HG03432 (cell line): ENCODE data around the gene SIX3.

Experiments used
- ATAC-seq: cut with Tn5 transposase; IDR thresholded peaks from one replicate; pipeline ENCODE4 v1.9.1; 2021; ENCODE audit warnings: mild to moderate bottlenecking, moderate library complexity; ENCODE audit not compliant: unreplicated experiment

Gene SIX3

DNA sequence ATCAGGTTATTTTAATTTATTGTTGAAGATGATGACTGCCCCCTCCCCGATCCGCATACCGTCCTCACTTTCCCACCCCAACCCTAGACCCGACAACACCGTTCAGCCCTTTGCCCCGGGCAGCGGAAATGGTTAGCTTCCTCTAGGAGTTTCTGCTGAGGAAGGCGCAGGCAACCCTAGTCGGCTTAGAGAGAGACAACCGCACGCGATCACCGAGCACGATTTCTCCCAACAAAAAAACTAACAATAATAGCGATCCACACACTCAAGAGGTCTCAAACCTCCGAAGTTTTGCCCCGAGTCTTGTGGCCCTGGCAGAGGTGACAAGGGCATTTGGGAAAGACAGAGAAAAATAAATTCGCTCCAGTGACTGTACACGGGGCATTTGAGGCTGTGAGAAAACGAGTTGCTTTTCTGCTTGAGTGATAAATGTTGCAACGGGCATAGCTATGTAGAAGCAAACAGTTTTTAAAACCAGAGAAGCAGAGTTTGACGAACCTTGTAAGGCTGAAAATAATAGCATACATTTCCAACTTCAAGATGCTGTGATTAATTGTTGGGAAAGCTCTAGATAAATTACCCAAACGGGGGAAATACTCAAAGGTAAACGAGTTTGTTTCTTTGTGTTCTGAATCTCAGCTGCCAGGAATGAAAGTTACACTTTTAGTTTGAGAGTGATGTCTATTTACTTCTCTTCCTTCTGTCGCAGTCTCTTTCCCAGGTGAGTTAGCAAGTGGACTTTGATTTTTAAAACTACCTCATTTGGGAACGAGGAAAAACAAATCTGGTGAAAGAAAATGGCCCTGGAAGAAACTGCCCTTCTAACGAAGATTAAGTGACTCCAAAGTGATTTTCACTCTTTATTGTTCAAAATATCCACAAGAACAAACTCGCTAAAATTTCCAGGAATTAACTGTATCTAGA, 11.0 kb upstream of the SIX3 start:
- ATAC-seq, result no peak

DNA sequence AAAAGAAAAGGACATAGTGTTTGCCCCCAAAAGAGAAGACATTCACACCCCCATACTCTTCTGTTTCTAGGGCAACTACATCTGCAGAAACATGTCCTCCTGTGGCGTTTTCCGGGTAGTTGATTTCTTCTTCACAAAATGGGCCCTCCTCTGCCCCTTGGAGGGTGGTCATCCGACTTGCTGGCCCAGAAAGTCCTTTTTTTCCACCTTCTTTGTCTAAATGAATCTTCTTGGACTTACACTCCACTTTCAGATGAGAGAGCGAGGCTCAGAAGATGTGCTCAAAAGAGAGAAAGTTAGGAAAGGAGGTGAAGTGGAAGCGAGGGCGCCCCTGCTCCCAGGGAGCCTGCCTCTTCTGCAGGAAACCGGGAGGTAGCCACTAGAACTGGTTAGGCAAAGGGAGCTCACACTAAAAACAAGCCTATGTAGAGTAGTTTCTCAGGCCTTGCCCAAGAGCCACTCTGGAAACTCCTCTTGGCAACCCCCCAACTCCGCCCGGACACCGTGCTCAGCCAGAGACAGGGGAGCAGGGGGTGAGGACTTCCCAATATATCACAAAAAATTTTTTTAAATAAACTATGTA, 10.2 kb upstream of the SIX3 start:
- no peak for ATAC-seq

DNA sequence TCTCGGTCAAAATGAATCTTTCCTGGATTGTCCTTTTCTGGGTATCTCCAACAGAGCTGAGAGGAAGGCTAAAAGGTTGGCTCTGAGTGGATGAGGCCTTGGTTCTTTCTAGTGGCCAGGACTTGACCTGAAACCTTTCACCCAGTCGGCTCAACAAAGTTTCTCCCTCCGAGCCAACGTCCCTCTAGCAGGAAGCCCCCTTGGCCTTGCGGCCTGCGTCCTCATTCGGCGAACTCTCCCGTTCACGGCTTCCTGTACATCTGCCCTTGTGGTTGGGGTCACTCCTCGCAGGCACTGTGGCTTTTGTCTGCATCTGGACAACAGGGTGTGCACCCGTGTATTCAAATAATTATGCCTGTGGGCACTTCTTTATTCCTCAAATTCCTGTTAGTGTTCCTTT, 9.4 kb upstream of the SIX3 start:
- ATAC-seq, result no peak

DNA sequence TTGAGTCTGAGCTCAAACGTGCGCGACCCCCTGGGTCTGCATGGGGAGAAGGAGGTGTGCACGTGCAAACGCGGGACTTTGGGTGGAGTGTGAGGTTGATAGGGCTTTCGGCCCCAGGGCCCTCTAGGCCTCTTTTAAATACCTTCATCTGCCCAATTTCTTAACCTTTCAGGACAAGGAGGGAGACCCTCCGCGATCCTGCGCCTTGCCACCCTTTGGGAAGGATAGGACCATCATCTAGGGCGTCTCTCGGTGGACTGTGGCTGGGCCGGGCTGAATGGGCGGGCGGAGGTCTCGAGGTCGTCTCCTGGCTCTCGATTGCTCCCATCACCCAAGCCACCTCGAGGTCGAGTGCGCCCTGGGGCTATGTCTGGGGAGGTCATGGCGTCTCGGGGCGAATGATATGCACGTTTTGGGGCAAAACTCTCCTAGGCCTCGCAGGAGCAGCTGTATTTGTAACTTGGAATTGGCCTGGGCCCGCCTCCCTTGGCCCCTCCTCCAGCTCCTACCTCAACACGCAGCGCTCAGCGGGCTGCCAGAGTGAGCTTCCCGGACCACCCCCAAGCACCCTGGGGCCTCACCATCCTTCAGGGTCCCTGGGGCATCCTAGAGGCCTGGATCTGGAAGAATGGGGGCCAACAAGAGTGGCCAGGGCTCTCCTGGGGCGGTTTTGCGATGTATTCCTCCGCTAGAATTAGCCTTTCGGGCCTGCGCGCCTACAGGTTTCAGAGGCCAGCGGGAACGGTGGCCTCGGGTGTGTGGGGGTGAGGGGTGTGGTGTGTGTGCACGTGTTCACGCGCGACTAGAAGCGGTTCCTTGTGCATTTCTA, 8.7 kb upstream of the SIX3 start:
- no peak for ATAC-seq

DNA sequence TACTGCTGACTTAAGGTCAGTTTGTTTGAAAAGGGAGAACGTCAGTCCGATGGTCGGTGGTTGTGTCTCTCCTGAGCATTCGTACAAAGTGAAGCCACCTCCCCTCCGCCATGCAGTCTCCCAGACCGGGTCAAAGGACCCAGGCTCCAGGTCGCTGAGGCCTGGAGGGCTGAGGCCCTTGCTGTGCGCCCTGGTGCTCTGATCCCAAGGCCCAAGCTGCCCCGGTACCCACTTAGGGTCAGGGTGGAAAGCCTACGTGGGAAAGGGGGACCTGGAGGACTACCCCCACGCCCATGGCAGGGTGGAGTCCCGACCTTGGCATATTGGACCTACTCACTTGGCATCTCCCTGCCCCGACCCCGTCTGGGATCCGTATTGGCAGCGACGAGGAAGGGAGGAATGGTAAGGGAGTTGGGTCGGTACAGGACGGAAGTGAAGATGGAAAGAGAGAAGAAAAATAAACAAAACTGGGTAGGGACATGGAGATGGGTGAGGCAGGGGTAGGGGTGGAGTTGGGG, 8.0 kb upstream of the SIX3 start:
- no peak for ATAC-seq

DNA sequence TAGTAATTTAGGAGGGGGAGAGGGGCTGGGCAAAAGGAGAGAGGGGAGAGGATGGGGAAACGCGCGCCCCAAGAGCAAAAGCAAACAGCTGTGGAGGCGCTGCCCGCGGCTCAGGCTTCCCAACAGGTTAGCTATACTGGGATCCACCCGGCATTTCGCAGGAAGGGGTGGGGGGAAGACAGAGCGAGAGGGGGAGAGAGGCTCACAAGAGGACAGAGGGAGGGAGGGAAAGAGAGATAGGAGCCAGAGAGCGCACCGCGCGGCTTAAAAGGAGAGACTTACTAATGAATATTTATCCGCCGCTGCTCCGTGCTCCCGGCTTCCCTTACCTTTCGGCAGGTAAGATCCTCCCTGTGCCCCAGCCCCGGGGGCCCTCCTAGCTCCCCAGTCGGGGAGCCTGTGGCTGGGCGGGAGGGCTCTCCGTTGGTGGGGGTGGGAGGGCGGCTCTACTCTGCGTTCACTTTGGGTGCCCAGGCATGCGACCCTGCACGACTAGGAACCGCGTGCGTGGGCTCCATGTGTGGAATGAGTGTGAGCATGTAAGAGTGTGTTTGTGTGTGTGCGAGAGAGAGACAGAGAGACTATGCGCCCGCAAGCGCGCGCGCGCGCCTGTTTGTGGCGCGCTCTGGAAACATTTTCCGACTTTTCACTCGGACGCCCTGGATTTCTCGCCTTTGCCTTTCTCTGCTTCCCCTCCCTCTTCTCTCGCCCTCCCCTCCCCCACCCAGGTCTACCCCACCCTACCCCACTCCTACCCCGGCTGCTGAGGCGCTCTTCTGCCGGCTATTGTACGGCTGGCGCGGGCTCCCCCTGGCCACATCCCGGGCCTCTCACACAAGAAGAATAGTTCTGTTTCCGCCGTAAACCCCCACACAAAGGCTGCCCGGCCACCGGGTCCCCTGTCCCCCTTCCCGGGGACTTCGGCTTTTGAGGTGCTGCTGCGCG, 7.2 kb upstream of the SIX3 start:
- ATAC-seq, result no peak

DNA sequence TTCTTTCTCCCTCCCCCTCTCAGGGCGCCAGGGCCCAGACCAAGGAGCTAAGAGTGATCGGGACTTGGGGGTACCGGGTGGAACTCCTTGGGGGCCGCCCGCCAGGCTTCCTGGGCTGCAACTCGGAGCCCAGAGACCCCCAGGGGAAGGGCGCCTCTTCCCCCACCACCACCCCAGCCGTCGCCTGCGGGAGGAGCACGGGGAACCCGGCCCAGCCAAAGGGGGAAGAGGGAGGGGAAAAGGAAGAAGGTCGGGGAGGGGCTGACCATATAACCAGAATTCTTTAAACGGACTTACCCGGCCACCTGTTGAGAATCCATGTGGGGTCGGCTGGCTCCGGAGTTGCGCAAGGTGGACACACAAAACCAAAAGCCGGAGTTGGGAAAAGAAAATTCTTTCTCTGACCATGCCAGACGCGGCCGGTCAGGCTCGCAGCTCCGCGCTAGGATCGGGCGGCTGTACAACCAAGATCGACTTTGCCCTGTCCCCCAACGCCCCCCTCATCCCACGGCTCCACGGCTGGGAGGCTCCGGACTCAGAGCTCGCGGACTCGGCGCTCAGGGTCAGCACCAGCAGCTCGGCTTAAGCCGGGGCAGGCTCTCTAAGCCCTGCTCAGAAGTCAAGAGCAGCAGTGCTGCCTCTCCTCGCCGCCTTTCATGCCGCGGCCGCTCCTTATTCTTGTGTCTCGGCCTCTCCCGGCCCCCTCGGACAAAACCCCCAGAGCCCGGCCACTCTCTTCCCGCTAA, 6.3 kb upstream of the SIX3 start:
- ATAC-seq, result no peak

DNA sequence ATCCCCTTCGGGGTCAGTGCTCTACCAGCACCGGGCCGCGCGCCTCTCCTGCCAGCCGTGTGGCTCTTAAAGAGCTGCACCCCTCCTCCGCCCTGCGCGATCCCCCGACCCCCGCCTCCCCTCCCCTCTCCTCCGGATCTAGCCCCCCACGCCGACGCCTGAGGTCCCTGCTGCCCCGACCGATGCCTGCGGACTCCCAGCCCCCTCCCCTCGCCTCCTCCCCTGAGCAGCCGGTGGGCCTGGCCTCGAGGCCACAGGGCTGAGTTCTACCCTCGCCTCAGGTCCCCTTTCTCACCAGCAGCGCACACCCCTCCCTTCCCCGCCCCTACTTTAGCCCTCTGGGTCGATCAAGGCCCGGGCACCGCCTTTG, 5.8 kb upstream of the SIX3 start:
- no peak for ATAC-seq

DNA sequence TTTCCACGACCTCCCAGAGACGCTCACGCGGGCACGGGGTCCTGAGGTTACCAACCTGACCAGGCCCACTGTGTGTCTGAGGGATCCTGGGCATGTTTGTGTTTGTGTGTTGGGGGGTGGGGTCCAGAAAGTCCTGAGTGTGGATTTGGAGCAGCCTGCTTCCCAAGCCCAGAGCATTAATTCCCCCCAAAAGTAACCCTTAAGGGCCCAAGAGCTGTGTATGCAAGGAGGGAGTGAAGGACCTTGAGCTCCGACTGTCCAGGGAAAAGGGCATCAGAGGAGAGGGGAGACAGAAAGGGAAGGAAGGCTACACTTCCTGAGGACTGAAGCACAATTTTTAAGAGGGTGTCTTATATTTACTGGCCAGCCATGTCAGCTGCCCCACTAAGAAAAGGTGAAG, 5.2 kb upstream of the SIX3 start:
- no peak for ATAC-seq

DNA sequence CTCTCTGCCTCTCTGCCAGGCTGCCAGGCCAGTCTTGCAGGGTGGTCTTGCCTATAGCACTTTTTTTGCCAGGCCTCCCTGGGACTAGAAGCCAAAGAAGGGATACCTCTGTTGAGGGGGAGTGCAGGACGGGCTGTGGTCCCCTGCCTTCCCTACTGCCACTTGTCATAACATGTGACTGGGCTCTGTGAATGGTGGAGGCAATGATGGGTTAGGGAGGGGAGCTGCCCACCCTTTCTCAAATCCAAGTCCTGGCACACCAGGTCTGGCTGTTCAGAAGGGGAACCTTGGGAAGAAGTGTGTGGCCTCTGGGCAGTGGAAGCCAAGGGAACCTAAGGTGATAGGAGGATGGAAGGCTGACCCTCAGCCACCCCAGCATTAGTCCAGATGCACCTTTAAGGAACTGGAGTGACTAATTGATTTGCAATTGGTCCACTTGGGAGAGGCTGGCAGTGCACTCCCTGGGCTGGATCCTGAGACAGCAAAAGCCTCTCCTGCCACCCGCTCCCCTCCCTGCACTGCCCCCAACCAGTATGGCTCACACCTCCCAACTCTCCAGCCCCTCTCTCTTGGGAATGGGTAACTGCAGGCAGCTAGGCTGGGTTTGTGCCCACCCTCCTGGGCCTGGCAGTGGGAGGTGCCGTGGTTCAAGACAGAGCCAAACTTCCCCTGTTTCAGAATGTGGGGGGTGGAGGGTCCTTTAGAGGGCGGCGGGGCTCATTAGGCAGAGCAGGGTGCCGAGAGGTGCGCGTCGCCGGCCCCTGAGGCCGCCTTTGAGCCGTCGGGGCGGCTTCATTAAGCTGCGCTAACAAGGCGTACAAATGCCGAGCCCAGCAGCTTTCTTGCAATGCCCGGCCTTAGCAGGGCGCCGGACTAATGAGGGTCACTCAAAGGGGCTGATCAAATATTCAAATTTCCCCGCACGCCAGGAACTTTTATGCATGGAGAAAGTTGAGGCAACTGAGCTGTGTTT, 4.5 kb upstream of the SIX3 start:
- no peak for ATAC-seq

DNA sequence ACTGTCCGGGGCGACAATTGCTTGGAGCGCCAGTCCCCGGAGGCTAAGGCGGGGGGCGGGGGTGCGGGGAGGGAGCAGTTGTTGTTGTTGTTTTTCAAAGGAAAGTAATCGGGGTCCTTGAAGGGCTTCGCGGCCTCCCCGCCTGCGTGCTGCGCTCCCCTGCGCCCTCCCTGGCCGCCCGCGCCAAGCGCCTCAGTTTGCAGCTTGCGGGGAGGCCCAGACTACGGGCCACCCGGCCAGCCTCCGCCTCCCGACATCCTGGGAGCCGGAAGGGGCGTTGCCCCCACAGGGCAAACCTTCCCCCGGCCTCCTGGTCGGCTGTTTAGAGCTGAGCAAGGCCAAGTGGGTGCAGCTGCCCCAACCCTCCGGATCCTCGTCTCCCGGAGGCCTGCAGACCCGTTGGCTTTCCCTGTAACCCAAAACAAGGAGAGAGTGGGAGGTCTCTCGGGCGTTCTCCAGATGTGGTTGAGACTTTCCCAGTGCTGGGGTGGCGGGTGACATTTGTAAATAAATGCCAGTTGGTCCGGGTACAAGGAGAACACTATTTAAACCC, 3.7 kb upstream of the SIX3 start:
- peak; percentile 34 for ATAC-seq

DNA sequence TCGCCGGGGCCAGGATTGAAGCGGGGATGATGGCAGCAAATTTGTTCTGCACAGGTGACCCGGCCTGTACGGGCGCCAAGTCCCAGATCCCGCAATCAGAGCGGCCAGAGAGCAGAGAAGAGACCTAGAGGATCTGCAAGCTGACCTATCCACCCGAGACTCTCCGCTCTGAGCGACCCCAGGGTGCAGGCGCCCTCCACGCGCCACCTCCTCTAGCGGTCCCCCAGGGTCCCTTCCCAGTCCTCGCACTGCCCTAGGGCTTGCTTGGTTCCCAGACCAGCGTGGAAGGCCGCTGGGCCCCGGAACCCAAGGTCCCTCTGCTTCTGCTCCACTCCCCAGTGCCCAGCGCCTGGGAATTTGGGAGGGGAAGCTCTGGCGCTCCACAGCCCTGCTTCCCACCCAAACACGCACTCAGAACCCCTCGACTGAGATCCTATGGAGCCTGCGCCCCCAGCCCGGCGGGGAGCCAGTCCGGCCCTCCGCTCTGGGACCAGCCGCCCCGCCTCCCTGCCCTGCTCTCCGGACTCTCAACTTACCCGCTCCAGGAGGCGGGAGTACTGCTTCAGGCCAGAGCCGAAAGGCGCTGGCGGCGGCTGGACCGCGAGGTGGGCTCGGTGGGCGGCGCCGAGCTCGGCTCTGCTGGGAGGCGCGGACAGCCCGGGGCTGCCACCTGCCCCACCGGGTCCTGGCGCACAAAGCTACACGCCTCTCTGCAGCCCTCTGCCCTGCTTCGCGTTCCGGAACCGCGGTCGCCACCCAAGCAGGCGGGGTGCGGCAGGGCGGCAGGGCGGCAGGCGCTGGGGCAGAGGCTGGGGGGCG, 3.0 kb upstream of the SIX3 start:
- ATAC-seq, result no peak

DNA sequence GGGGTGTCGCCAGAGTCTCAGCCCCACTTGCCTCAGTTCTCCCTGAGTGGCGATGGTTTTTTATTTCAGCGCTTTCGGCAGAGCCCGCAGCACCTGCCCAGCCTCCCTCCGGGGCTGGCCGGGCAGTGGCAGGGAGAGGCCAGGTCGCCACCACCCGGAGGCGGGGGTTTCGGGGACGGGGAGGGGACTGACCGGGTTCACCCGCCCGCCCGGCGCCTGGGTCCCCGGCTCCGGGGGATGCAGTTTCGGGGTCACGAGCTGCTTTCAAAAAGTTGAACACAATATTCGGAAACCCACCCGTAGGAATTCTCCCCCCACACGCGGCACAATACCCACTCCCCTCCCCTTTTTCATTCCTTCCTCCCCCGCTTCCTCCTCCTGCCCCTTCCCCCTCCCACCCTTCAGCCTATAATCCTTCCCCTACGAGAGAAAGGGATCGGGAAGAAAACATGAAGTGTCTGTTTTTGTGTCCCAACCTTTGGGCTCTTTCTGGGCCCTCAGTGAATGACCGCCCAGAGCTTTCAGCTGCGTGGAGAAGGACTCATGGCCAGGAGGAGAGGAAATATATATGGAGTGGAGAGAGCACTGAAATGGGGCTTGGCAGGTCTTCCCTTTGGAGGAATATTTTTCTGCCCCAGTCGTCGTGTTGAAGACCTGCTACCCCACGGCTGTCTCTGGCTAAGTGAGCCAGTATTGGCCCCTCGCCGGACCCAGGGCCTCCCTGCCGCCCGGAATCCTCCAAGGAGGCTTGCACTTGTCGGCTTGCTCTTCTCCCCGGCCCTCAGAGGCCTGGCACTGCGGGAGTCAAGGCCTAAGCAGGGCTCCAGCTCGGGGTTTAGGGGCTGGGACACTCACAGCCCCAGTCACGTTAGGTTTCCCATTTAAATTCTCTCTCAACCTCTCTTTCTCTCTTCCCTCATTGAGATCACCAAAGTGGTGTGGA, 2.1 kb upstream of the SIX3 start:
- no peak for ATAC-seq

DNA sequence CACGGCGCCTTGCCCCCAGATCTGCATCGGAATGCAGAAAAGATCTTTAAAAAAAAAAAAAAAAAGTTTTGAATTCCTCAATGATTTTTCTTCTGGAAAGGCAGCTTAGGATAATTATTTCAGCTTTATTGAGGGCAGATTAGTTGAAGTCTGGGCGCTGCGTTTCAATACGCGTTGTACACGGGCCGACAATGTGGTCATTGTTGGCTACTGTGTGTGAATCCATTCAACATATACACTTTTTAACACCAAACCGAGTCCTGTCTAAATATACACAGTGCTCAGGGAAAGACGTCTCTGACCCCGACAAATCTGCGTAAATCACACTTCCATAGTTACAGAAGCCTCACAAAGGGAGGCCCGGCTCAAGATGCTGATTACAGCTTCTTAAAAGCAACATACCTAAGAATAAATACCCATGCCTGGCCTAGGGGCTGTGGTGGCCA, 1.4 kb upstream of the SIX3 start:
- no peak for ATAC-seq

DNA sequence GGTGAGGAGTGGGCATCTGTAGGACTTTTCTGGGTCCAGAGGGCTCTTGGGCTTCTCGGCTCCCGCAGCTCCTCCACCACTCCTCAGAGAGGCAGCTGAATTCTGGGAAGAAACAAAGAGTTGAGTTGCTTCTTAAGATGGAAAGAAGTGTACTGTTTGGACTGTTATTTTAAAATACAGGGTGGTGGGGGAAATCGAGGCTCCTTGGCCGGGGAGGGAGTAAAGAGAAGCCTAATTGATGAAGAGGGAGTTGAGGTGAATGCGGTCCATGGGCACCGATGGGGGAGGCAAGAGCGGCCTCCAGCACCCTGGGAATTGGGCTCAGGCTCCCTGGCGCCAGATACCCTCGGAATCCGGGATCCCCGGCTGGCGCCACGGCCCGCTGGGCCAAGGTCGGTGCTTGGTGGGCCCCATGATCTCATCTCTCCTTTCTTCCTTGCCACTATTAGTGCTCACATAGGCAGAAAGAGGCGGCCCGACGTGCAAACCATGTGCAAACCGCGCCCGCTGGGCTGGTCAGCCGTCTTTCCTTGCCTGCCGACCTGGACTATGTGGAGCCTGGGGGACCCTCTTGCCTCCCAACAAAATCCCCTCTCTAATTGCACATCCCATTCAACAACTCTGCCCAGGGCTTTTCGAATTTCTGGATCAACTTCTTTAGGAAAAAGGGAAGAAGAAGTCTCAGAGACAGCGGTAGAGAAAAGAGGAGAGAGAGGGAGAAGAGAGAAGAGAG, 604 bp upstream of the SIX3 start:
- no peak for ATAC-seq
